Activated naive CD4-positive, alpha-beta T cell (primary cell): ENCODE results near the gene DFFA.
"Not testable (repeated sequence)": the region's sequence is repeated elsewhere in the genome, so short reads cannot be mapped to it uniquely, and the experiment has no call there.

ENCODE experiments used
- DNase-seq, 4 experiments: peaks; one replicate each; lab custom pipeline; 2025; lab: John Stamatoyannopoulos, UW

Gene DFFA

DNA sequence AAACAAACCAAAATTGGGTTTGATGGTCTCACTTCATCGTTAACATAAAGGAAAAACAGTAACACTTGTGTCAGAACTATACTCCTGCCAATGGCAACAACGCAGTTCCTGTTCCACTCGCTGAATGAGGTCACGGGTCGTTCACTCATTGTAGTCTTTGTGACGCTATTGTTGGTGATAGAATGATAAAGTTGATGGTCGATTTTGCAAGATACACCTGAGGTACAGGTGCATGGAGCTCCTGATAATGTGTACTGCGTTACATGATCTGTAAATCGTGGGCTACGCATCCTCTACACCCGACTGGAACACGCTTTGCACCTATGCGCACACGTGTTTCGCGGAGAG, 42.5 kb downstream of the DFFA start:
- DNase-seq = no peak

GRCh38 chr1:10428984-10429383, 43.3 kb downstream of the DFFA start:
- DNase-seq = no peak

DNA sequence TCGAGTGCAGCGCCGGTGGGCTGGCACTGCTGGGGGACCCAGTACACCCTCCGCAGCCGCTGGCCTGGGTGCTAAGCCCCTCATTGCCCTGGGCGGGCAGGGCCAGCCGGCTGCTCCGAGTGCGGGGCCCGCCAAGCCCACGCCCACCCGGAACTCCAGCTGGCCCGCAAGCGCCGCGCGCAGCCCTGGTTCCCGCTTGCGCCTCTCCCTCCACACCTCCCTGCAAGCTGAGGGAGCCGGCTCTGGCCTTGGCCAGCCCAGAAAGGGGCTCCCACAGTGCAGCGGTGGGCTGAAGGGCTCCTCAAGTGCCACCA, 45.8 kb downstream of the DFFA start:
- DNase-seq = not testable (repeated sequence)

- DNase-seq = not testable (repeated sequence)
These were observed 46.3 kb downstream of the DFFA start for GRCh38 chr1:10425826-10426534.

GRCh38 chr1:10424651-10425050, 47.7 kb downstream of the DFFA start:
- DNase-seq = no peak

GRCh38 chr1:10424034-10424433, 48.3 kb downstream of the DFFA start:
- no peak for DNase-seq

DNA sequence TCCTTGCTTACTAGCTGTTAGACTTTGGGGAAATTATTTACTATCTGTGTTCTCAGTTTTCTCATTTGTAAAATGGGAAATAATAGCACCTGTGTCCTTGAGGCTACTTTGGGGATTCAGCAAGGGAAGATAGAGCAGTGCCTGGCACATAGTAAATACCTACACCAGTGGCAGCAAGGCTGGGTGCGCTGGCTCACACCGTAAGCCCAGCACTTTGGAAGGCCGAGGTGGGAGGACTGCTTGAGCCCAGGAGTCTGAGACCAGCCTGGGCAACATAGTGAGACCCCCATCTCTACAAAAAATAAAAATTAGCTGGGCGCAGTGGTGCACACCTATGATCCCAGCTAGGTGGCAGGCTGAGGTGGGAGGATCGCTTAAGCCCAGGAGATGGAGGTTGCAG, 50.7 kb downstream of the DFFA start:
- DNase-seq = no peak

GRCh38 chr1:10419351-10419750, 53.0 kb downstream of the DFFA start:
- no peak for DNase-seq

DNA sequence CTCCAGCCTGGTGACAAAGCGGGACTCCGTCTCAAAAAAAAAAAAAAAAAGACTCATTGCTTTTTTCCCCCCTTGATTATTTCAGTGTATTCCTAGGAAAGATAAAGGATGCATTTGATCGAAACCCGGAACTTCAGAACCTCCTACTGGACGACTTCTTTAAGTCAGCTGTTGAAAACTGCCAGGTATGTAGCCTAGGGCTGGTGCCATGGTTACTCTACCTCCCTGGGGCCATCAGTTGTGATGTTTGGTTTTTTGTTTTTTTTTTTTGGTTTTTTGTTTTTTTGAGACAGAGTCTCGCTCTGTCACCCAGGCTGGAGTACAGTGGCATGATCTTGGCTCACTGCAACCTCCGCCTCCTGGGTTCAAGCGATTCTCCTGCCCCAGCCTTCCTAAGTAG, 53.6 kb downstream of the DFFA start:
- DNase-seq = not testable (repeated sequence)

- DNase-seq = not testable (repeated sequence)
These were observed 56.4 kb downstream of the DFFA start for GRCh38 chr1:10415967-10416366.

DNA sequence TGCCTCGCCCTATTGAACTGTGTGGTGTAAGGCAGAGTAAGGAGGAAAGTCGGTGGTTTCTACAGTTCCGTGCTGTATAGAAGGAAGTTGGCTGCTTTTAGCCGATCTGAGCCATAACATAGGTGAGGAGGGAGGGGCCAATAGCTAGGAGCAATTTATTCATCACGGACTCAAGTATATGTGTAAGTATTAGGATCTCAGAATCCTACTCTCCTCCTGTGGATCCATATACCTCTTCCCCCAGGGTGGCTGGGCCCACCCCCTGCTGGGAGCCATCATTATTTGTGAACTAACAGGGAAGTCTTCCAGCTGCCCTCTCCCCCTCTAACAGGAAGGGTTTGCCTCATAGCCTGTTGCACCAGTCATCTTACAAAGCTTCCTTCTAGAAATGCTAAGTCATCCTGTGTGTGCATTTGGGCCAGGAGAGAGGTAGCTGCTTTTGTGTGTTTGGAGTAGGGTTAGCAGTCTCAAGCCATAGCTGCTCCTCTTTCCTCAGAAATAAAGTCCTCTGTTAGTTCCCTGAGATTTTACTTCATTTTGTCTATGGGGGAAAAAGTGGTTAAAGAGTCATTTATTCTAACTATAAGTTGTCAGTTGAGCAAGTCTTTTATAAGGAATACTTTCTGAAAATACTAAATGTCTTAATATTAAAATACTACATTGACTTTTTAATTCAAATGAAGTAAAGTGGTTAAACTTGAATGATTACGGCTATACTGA, 57.0 kb downstream of the DFFA start:
- DNase-seq = no peak

DNA sequence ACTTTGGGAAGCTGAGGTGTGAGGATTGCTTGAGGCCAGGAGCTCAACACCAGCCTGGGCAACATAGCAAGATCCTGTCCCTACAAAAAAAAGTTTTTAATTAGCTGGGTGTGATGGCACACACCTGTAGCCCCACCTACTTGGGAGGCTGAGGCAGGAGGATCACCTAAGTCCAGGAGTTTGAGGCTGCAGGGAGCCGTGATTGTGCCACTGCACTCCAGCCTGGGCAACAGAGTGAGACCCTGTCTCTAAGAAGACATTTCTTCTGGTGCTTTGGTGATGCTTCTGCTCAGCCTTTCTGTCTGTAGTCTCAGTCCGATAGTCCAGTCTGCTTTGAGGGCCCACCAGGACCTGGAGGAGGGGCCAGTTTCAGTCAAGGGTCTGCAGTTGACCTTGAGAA, 65.1 kb downstream of the DFFA start:
- no peak for DNase-seq
